ENCODE data around the gene CDH2. TPM values are rescaled to one million over a fixed set of nuclear protein-coding genes. Genes with fewer than 3 reads are reported as not detected.

Gene CDH2
- total RNA-seq, 4 donors from 2014 or later: 0.50 to 2.0 (median 1.4) TPM

DNA sequence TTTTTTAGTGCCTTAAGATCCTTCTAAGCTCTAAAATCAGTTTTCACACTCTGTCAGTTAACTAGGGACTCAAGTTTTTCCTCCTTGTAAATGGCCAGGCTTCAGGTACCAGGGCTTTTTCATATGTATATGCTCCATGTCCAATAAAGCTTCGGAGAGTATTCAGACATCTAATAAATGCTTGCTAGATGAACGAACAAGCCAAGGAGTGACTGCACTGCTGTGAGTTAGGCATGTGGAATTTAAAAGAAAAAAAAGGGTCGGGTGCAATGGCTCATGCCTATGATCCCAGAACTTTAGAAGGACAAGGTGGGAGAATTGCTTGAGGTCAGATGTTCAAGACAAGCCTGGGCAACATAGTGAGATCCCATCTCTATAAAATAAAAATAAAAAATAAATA lies 81.9 kb downstream of the CDH2 start:
- TF ChIP-seq CTCF (IDR thresholded peaks at IDR 0.05): no peak
- DNase-seq (ENCODE audit: low spot score): no peak
- no peak for ATAC-seq (ENCODE audit: low FRiP score)

GRCh38 chr18:28091197-28091596 lies 85.7 kb downstream of the CDH2 start:
- no peak for TF ChIP-seq CTCF (IDR thresholded peaks at IDR 0.05)
- ATAC-seq (ENCODE audit: low FRiP score): no peak
- DNase-seq (ENCODE audit: low spot score): no peak

- ATAC-seq (ENCODE audit: low FRiP score) (no peak), DNase-seq (ENCODE audit: low spot score) (no peak)
- no peak for TF ChIP-seq CTCF (IDR thresholded peaks at IDR 0.05)
Observed at GRCh38 chr18:28088477-28088876, 88.5 kb downstream of the CDH2 start.

DNA sequence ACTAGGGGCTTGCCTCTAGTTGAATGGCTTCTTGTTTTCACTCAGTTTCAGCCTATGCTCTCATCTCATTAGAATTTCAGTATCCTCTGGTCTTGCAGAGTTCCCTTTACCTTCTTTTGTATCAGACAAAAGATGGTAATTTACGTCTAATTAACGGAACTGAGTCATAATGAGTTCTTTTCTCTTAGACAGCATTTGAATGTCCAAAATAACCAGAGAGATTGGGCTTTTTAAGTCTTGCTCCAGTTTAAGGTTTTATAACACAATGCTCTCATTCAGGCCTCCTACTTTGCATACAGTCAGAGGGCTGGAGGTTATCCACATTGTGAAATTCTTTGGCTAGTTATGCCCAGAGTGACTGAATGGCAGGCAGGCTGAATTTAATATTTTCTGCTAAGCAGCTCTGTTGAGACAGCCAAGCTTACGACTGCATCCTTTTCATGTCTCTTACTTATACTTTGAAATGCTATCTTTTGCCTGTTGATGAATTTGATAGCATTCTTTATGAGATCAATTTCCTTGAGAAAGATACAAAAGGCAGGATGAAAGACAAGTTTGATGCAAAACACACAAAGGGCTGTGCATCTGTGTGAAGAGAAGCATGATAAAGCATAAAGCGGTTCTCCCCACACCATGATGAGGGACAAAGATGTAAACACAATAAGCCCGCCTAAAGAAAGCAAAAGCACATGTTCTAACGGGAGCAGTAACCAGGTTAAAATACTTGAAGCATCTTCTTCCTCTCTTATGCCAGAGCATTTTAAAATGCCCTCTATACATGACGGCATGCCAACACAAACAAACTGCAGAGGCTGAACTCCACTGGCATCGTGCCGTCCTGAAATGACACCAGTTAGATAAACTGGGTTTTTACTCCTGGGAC lies 90.0 kb downstream of the CDH2 start:
- DNase-seq (ENCODE audit: low spot score) (no peak), ATAC-seq (ENCODE audit: low FRiP score) (no peak)
- no peak for TF ChIP-seq CTCF (IDR thresholded peaks at IDR 0.05)

- ATAC-seq (ENCODE audit: low FRiP score): no peak
- no peak for DNase-seq (ENCODE audit: low spot score)
- TF ChIP-seq CTCF (IDR thresholded peaks at IDR 0.05): no peak
Observed at GRCh38 chr18:28081516-28081915, 95.4 kb downstream of the CDH2 start.

GRCh38 chr18:28080876-28081300 lies 96.0 kb downstream of the CDH2 start:
- DNase-seq (ENCODE audit: low spot score) (no peak), ATAC-seq (ENCODE audit: low FRiP score) (no peak)
- TF ChIP-seq CTCF (IDR thresholded peaks at IDR 0.05): no peak

DNA sequence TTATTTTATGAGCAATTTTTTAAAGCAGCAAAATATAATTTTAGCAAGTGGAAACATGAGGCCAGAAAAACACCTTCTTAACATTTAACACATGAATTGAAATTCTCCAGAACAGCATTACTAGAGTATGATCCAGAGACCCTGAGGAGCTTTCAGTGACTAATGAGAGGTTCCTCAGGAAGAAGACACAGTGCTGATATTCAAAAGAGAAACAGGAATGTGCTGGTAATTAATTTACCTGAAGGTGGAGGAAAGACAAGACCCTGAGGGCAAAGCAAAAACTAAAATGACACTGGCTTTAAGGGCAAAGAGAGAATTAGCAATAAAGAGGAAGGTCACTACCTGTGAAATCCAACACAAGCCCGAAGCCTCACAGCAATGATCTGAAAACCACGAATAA lies 97.0 kb downstream of the CDH2 start:
- ATAC-seq (ENCODE audit: low FRiP score) (no peak), DNase-seq (ENCODE audit: low spot score) (no peak)
- TF ChIP-seq CTCF (IDR thresholded peaks at IDR 0.05): no peak
